CD14-positive monocyte (primary cell): Measurements from ENCODE around the gene NTM. TPM values are rescaled to one million over a fixed set of nuclear protein-coding genes. Genes with fewer than 3 reads are reported as not detected.
A peak's percentile ranks its signal among the peaks of the same experiment; 100 is the strongest.

Experiments
- DNase-seq, 3 donors: peaks; one replicate each; pipeline ENCODE4 v3.0.0-alpha.2; 2011 to 2022
- H2AFZ ChIP-seq: 2 replicates; pipeline ENCODE4 v1.6.0; 2012; ENCODE audit warnings: mild to moderate bottlenecking, low read depth, low read length, inconsistent platforms; ENCODE audit not compliant: insufficient read depth, poor library complexity, severe bottlenecking
- H3K27ac ChIP-seq, 2 donors: 1 replicate in 1 of 2; 2 replicates in 1 of 2; pipeline ENCODE4 v1.5.1; 2012 to 2013; ENCODE audit warnings: low read length in 2 of 2, control low read depth in 1 of 2, inconsistent platforms in 1 of 2, low read depth in 1 of 2, mild to moderate bottlenecking in 1 of 2
- H3K27me3 ChIP-seq, 2 donors: one replicate each; pipeline versions ENCODE4 v1.6.0 to v1.6.1; 2011 to 2013; ENCODE audit warnings: low read length in 2 of 2; ENCODE audit not compliant: control insufficient read depth in 2 of 2, insufficient read depth in 2 of 2
- H3K36me3 ChIP-seq, 2 donors: replicated peaks in 1 of 2; 1 replicate in 1 of 2; 2 replicates in 1 of 2; pipeline versions ENCODE4 v1.5.1 to v1.6.1; 2012 to 2013; ENCODE audit warnings: low read length in 2 of 2, control low read depth in 1 of 2, inconsistent platforms in 1 of 2, mild to moderate bottlenecking in 1 of 2; ENCODE audit not compliant: insufficient read depth in 2 of 2, control insufficient read depth in 1 of 2
- H3K4me1 ChIP-seq, 2 donors: 1 replicate in 1 of 2; 2 replicates in 1 of 2; pipeline versions ENCODE4 v1.5.1 to v1.6.1; 2012 to 2013; ENCODE audit warnings: low read length in 2 of 2, control low read depth in 1 of 2, inconsistent platforms in 1 of 2, mild to moderate bottlenecking in 1 of 2, moderate library complexity in 1 of 2; ENCODE audit not compliant: insufficient read depth in 2 of 2, control insufficient read depth in 1 of 2
- H3K4me2 ChIP-seq: replicated peaks from 2 replicates; pipeline ENCODE3; 2012; ENCODE audit warnings: low read length, moderate library complexity, mild to moderate bottlenecking; ENCODE audit not compliant: poor library complexity, severe bottlenecking; ENCODE audit errors: extremely low read depth
- H3K4me3 ChIP-seq, 3 experiments: fragments of 200-600 bp in 1 of 3; sonication (generic) in 1 of 3; replicated peaks in 1 of 3; 1 replicate in 2 of 3; 2 replicates in 1 of 3; pipeline ENCODE4 v1.5.1; 2011 to 2013; ENCODE audit warnings: low read length in 3 of 3, mild to moderate bottlenecking in 3 of 3, control low read depth in 2 of 3, low read depth in 2 of 3, inconsistent platforms in 1 of 3, moderate library complexity in 1 of 3
- H3K79me2 ChIP-seq: 2 replicates; pipeline ENCODE4 v1.6.0; 2012; ENCODE audit warnings: mild to moderate bottlenecking, control low read depth, inconsistent platforms, low read length, moderate library complexity; ENCODE audit not compliant: insufficient read depth
- H3K9ac ChIP-seq: 2 replicates; pipeline ENCODE4 v1.6.0; 2017; ENCODE audit warnings: low read length, mild to moderate bottlenecking; ENCODE audit not compliant: insufficient read depth, poor library complexity, severe bottlenecking
- H3K9me3 ChIP-seq, 2 donors: replicated peaks in 1 of 2; 1 replicate in 1 of 2; 2 replicates in 1 of 2; pipeline versions ENCODE4 v1.5.1 to v1.6.1; 2012 to 2013; ENCODE audit warnings: low read length in 2 of 2, control low read depth in 1 of 2; ENCODE audit not compliant: control insufficient read depth in 1 of 2, insufficient read depth in 1 of 2
- H4K20me1 ChIP-seq: 2 replicates; pipeline ENCODE4 v1.6.0; 2012; ENCODE audit warnings: mild to moderate bottlenecking, low read length, control low read depth, moderate library complexity; ENCODE audit not compliant: insufficient read depth
- H3K27ac Mint-ChIP-seq, 7 donors: one replicate each; pipeline ENCODE4 v1.8.0; 2020; ENCODE audit warnings: mild to moderate bottlenecking in 7 of 7, mixed read lengths in 7 of 7, moderate library complexity in 6 of 7, inconsistent platforms in 2 of 7
- H3K27me3 Mint-ChIP-seq, 3 donors: one replicate each; pipeline ENCODE4 v1.8.0; 2021 to 2022; ENCODE audit warnings: low read depth in 3 of 3, mild to moderate bottlenecking in 3 of 3, mixed read lengths in 3 of 3, moderate library complexity in 3 of 3, inconsistent platforms in 1 of 3
- H3K36me3 Mint-ChIP-seq, 2 donors: one replicate each; pipeline ENCODE4 v1.8.0; 2020; ENCODE audit warnings: mixed read lengths in 2 of 2, inconsistent platforms in 1 of 2, mild to moderate bottlenecking in 1 of 2
- H3K4me1 Mint-ChIP-seq: one replicate; pipeline ENCODE4 v1.8.0; 2020; ENCODE audit warnings: mild to moderate bottlenecking, mixed read lengths
- H3K4me3 Mint-ChIP-seq, 2 donors: one replicate each; pipeline ENCODE4 v1.8.0; 2020; ENCODE audit warnings: mild to moderate bottlenecking in 2 of 2, mixed read lengths in 2 of 2, moderate library complexity in 1 of 2
- H3K9me3 Mint-ChIP-seq, 7 donors: one replicate each; pipeline ENCODE4 v1.8.0; 2020 to 2022; ENCODE audit warnings: mixed read lengths in 7 of 7, mild to moderate bottlenecking in 6 of 7, moderate library complexity in 6 of 7, inconsistent platforms in 2 of 7
- WGBS: methylation state at CpG from one replicate; pipeline ENCODE4 v1.1.5; 2013; ENCODE audit warnings: missing lambda C conversion rate; ENCODE audit not compliant: insufficient coverage; 5-methylcytosine and 5-hydroxymethylcytosine counted together
- intact Hi-C, 2 donors: fragments of 100-400 bp; cut with micrococcal nuclease; formaldehyde crosslinking; loops; one replicate each; pipeline versions ENCODE4 v1.15.0 to v1.15.1; 2023
- polyA plus RNA-seq, 3 donors: library from polyadenylated mRNA; depleted of rRNA in 1 of 3; unstranded in 2 of 3; stranded (reverse) in 1 of 3; fragments of 300-500 nt in 2 of 3; fragments of >200 nt in 1 of 3; fragmentation: Illumina TruSeq in 2 of 3; gene quantifications; 1 replicate in 2 of 3; 2 replicates in 1 of 3; pipeline ENCODE4 v1.2.3, GENCODE V29; 2012 to 2021
- TF ChIP-seq, protein P1 (sequence below): fragments of 200-600 bp; IDR thresholded peaks from one replicate; pipeline ENCODE4 v1.8.0; 2022; ENCODE audit warnings: antibody characterized with exemption, mild to moderate bottlenecking

NTM gene
- polyA plus RNA-seq, 3 donors: not detected

DNA sequence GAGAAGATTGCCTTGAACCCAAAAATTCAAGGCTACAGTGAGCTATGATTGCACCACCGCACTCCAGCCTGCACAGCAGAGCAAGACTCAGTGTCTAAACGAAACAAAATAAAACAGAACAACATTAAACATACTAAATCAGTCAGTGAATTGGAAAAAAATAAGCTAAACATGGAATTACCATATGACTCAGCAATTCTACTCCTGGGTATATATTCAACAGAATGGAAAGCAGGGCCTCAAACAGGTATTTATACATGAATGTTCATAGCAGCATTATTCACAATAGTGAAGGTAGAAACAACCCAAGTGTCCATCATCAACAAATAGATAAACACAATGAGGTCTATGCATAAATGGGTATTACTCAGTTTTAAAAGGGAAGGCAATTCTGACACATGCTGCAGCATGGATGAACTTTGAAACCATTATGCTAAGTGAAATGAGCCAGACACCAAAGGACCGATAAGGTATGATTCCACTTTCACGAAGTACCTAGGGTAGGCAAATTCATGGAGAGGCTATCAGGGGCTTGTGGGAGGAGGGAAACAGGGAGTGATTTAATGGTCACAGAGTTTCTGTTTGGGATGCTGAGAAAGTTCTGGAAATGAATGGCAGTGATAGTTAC lies 15.5 kb downstream of the NTM start:
- intact Hi-C loops: no loop called here
- peaks cover 0 to 6% (median 2%) of the 10 kb centered on the region in 3 donors for H3K27me3 Mint-ChIP-seq
- peaks cover 0 to 2% (median 0%) of the 10 kb centered on the region in 7 donors for H3K9me3 Mint-ChIP-seq
- H3K9me3 ChIP-seq: no peaks in the 10 kb centered on the region
- H3K36me3 Mint-ChIP-seq: no peaks in the 10 kb centered on the region
- H3K27ac ChIP-seq: no peak overlapping the region
- no peak overlapping the region for H2AFZ ChIP-seq
- no peaks in the 10 kb centered on the region for H3K36me3 ChIP-seq
- TF ChIP-seq, protein P1, sequence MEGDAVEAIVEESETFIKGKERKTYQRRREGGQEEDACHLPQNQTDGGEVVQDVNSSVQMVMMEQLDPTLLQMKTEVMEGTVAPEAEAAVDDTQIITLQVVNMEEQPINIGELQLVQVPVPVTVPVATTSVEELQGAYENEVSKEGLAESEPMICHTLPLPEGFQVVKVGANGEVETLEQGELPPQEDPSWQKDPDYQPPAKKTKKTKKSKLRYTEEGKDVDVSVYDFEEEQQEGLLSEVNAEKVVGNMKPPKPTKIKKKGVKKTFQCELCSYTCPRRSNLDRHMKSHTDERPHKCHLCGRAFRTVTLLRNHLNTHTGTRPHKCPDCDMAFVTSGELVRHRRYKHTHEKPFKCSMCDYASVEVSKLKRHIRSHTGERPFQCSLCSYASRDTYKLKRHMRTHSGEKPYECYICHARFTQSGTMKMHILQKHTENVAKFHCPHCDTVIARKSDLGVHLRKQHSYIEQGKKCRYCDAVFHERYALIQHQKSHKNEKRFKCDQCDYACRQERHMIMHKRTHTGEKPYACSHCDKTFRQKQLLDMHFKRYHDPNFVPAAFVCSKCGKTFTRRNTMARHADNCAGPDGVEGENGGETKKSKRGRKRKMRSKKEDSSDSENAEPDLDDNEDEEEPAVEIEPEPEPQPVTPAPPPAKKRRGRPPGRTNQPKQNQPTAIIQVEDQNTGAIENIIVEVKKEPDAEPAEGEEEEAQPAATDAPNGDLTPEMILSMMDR: no peak
- H3K27me3 ChIP-seq: no peaks in the 10 kb centered on the region
- H3K27ac Mint-ChIP-seq: no peak overlapping the region
- WGBS: 100% methylated on average over 2 of the region's 4 CpGs
- no peak overlapping the region for H3K4me3 ChIP-seq
- DNase-seq: no peak
- no peaks in the 10 kb centered on the region for H4K20me1 ChIP-seq
- H3K79me2 ChIP-seq: no peaks in the 10 kb centered on the region
- no peak overlapping the region for H3K4me2 ChIP-seq
- no peak overlapping the region for H3K9ac ChIP-seq
- H3K4me1 ChIP-seq: no peaks in the 10 kb centered on the region
- no peak overlapping the region for H3K4me3 Mint-ChIP-seq
- no peaks in the 10 kb centered on the region for H3K4me1 Mint-ChIP-seq

DNA sequence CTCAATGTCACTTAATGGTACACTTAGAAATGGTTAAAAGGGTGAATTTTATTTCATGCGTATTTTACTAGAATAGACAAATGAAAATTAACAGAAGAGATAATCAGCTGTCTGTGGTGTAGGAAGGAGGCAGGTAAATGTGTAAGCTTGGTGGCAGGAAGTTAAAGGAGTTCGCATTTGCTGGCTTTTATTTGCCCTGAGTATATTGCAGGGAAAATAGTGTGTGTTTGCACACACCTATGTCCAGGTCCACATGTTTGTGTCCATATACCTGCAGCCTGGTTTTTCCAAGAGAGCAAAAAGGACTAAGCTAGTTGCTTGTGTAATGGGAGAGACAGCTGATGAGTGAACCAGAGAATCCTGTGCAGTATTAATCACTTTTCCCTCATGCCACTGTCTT lies 16.0 kb downstream of the NTM start:
- Histone ChIP-seq H2AFZ (no peak overlapping the region), H3K27ac (no peak overlapping the region), H3K9ac (no peak overlapping the region), H3K4me1 (no peaks in the 10 kb centered on the region), H3K79me2 (no peaks in the 10 kb centered on the region), H3K27me3 (no peaks in the 10 kb centered on the region), H4K20me1 (no peaks in the 10 kb centered on the region), H3K4me2 (no peak overlapping the region), H3K9me3 (no peaks in the 10 kb centered on the region), H3K4me3 (no peak overlapping the region), H3K36me3 (no peaks in the 10 kb centered on the region)
- intact Hi-C loops: no loop called here
- Mint-ChIP-seq H3K36me3 (no peaks in the 10 kb centered on the region), H3K4me3 (no peak overlapping the region), H3K4me1 (no peaks in the 10 kb centered on the region), H3K9me3 (peaks cover 0 to 2% (median 0%) of the 10 kb centered on the region in 7 donors), H3K27ac (peak overlapping the region in 1 of 7 donors; percentile 43), H3K27me3 (peaks cover 0 to 6% (median 2%) of the 10 kb centered on the region in 3 donors)
- DNase-seq: no peak
- 92% methylated on average over 1 of the region's 2 CpGs for WGBS
- TF ChIP-seq, protein P1: no peak
